Memory B cell (primary cell): Measurements from ENCODE around the gene PSMB11.

Experiments
- ATAC-seq: fragments of 150-1000 bp; cut with Tn5 transposase; 2 replicates; pipeline ENCODE4 v1.10.0; 2021; ENCODE audit warnings: low read depth, mild to moderate bottlenecking, moderate library complexity
- DNase-seq, 2 donors: peaks; one replicate each; pipeline ENCODE4 v3.0.0; 2022; ENCODE audit warnings: low spot score in 2 of 2
- H3K27ac Mint-ChIP-seq: one replicate; pipeline ENCODE4 v1.8.0; 2022; ENCODE audit warnings: mild to moderate bottlenecking, moderate library complexity, mixed read lengths
- H3K27me3 Mint-ChIP-seq: one replicate; pipeline ENCODE4 v1.8.0; 2022; ENCODE audit warnings: mixed read lengths
- H3K36me3 Mint-ChIP-seq: one replicate; pipeline ENCODE4 v1.8.0; 2022; ENCODE audit warnings: mild to moderate bottlenecking, mixed read lengths
- H3K4me1 Mint-ChIP-seq: one replicate; pipeline ENCODE4 v1.8.0; 2022; ENCODE audit warnings: mixed read lengths
- H3K4me3 Mint-ChIP-seq: one replicate; pipeline ENCODE4 v1.8.0; 2022; ENCODE audit warnings: mild to moderate bottlenecking, moderate library complexity, mixed read lengths
- H3K9me3 Mint-ChIP-seq: one replicate; pipeline ENCODE4 v1.8.0; 2022; ENCODE audit warnings: mixed read lengths

Gene PSMB11

GRCh38 chr14:23055621-23056144 is 13.7 kb downstream of the PSMB11 start:
- ATAC-seq (no peak), DNase-seq (no peak)
- no peaks in the 10 kb centered on the region for H3K9me3 Mint-ChIP-seq
- peaks cover 8% of the 10 kb centered on the region for H3K36me3 Mint-ChIP-seq
- no peak overlapping the region for H3K27ac Mint-ChIP-seq
- H3K4me1 Mint-ChIP-seq = peaks cover 17% of the 10 kb centered on the region
- H3K4me3 Mint-ChIP-seq = peak overlapping the region; percentile 93
- peaks cover 7% of the 10 kb centered on the region for H3K27me3 Mint-ChIP-seq

GRCh38 chr14:23056145-23056955 is 14.3 kb downstream of the PSMB11 start:
- peak overlapping the region; percentile 39 for H3K27ac Mint-ChIP-seq
- H3K36me3 Mint-ChIP-seq = peaks cover 12% of the 10 kb centered on the region
- peak overlapping the region; percentile 93 for H3K4me3 Mint-ChIP-seq
- H3K9me3 Mint-ChIP-seq = no peaks in the 10 kb centered on the region
- DNase-seq (peak; percentile 74 to 79), ATAC-seq (peak; percentile 73)
- H3K27me3 Mint-ChIP-seq = peaks cover 7% of the 10 kb centered on the region
- H3K4me1 Mint-ChIP-seq = peaks cover 17% of the 10 kb centered on the region

DNA sequence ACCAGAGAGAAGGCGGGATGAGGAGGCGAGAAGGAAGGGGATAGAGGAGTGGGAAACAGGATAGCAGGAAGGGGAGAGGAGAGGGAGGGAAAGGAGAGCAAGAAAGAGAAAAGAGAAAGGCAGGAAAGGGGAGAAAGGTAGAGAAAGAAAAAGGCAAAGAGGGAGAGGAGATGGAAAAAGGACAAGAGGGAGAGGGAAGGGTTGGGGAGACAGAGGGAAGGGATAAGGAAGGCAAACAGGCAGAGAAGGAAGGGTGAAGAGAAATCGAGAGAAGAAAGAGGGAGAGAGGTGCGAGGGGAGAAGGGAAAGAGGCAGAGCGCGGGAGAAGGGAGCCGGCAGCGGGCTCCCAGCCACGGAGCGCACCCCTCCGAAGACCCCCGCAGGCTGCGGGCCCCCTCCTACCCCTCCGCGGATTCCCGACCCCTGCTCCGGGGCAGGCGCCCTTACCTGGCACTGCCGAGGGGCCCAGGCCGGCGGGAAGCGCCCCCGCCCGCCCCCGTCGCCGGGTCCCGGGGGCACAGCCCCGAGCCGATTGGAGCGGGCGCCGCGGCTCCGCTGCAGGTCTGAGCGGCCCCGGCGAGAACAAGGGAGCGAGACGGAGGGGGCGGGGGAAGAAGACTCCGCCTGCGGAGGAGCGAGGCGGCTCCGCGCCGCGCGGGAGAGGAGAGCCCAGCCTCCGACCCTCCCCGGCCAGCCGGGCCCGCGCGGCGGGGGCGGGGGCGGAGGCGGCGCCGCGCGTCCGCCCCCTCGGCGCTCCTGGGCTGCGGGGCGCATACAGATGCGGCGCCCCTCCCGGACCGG is 15.1 kb downstream of the PSMB11 start, which contains the start of gene CDH24:
CDH24 (minus strand) TSS at position 565 of the 801 bp plus-strand sequence. CDS start 1,787 bp downstream, outside the sequence.
- H3K27me3 Mint-ChIP-seq = peaks cover 7% of the 10 kb centered on the region
- peak; percentile 67 for ATAC-seq
- peak; percentile 44 to 63 for DNase-seq
- H3K27ac Mint-ChIP-seq = peak within 1 kb of the TSS; percentile 39
- H3K4me1 Mint-ChIP-seq = peaks cover 17% of the 10 kb centered on the region
- peak within 1 kb of the TSS; percentile 93 for H3K4me3 Mint-ChIP-seq
- H3K36me3 Mint-ChIP-seq = peaks cover 14% of the 10 kb centered on the region
- no peaks in the 10 kb centered on the region for H3K9me3 Mint-ChIP-seq

- Mint-ChIP-seq H3K4me3 (peak overlapping the region; percentile 80), H3K9me3 (no peaks in the 10 kb centered on the region), H3K27ac (no peak overlapping the region), H3K4me1 (peaks cover 17% of the 10 kb centered on the region), H3K27me3 (peaks cover 7% of the 10 kb centered on the region), H3K36me3 (peaks cover 14% of the 10 kb centered on the region)
- DNase-seq = peak; percentile 86 to 90
- ATAC-seq = peak; percentile 74
These were observed 16.0 kb downstream of the PSMB11 start for GRCh38 chr14:23057757-23058653.

DNA sequence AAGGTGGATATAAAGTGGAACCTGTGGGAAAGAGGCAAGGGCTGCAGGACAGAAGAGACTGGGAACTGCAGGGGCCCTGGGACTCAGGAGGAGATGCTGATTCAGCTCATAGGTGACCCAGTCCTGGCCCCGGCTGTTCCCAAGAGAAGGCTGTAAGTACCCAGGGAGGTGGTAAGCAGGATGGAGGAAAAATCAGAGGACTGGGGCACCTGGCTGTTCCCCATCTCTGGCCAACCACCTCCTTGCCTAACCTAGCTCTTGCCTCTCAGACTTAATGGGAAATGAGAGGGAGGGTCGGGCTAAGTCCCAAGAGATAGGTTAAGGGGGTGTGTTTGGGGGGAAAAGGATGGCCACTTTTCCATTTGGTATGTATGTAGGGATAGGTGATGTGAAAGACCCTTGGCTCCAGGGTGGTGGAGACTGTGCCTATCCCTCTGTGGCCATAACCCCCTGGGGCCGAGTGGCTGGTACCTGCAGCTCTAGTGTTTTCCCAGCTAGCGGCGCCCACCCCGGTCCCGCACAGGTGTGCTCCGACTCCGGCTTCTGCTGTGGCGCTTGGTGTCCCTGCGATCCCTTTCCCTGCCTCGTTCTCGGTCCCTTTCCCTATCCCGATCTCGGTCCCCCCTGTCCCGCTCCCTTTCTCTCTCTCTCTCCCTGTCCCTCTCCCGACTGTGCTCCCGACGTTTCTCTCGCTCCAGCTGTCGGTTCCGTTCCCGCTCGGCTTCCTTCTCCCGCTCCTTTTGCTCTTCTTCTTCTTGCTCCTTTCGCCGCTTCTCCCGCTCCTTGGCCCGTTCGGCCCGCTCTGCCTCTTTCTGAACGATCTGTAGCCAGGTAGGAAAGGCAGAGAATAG is 16.9 kb downstream of the PSMB11 start:
- peaks cover 19% of the 10 kb centered on the region for H3K4me1 Mint-ChIP-seq
- ATAC-seq = no peak
- peaks cover 18% of the 10 kb centered on the region for H3K36me3 Mint-ChIP-seq
- H3K27me3 Mint-ChIP-seq = peaks cover 7% of the 10 kb centered on the region
- no peak overlapping the region for H3K4me3 Mint-ChIP-seq
- no peak overlapping the region for H3K27ac Mint-ChIP-seq
- DNase-seq = no peak
- no peaks in the 10 kb centered on the region for H3K9me3 Mint-ChIP-seq

- peaks cover 7% of the 10 kb centered on the region for H3K27me3 Mint-ChIP-seq
- H3K27ac Mint-ChIP-seq = no peak overlapping the region
- ATAC-seq = no peak
- H3K36me3 Mint-ChIP-seq = peaks cover 27% of the 10 kb centered on the region
- no peaks in the 10 kb centered on the region for H3K9me3 Mint-ChIP-seq
- H3K4me3 Mint-ChIP-seq = no peak overlapping the region
- peaks cover 19% of the 10 kb centered on the region for H3K4me1 Mint-ChIP-seq
- DNase-seq = no peak
These were observed 18.7 kb downstream of the PSMB11 start for GRCh38 chr14:23060536-23061260.

DNA sequence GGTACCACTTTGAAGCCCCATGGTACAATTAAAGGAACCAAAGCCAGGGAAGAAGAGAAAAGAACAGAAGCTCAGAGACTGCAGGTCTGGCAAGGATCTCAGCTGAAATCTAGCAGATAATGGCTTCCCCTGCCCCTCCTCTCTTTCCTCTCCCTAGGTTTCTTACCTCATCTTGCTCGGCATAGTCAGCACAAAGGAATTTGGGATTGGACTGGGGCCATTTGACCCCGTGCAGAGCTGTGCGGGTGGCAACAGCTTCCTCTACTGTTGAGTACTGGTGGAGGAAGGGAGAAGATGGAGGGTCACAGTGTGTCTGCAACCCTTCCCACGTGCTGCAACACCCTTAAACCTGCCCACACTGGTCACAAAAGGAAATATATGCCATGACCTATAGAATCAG is 20.0 kb downstream of the PSMB11 start:
- Mint-ChIP-seq H3K36me3 (peaks cover 30% of the 10 kb centered on the region), H3K27me3 (peaks cover under 1% of the 10 kb centered on the region), H3K4me3 (no peak overlapping the region), H3K9me3 (no peaks in the 10 kb centered on the region), H3K4me1 (peaks cover 12% of the 10 kb centered on the region), H3K27ac (no peak overlapping the region)
- ATAC-seq (no peak), DNase-seq (no peak)

- DNase-seq (no peak), ATAC-seq (no peak)
- Mint-ChIP-seq H3K36me3 (peaks cover 29% of the 10 kb centered on the region), H3K4me3 (no peak overlapping the region), H3K27me3 (no peaks in the 10 kb centered on the region), H3K9me3 (no peaks in the 10 kb centered on the region), H3K4me1 (peaks cover 9% of the 10 kb centered on the region), H3K27ac (no peak overlapping the region)
These were observed 21.6 kb downstream of the PSMB11 start for GRCh38 chr14:23063601-23064000.

GRCh38 chr14:23066368-23066767 is 24.4 kb downstream of the PSMB11 start:
- Mint-ChIP-seq H3K4me3 (no peak overlapping the region), H3K27ac (no peak overlapping the region), H3K9me3 (no peaks in the 10 kb centered on the region), H3K27me3 (no peaks in the 10 kb centered on the region), H3K36me3 (peaks cover 22% of the 10 kb centered on the region), H3K4me1 (peaks cover 23% of the 10 kb centered on the region)
- ATAC-seq (no peak), DNase-seq (no peak)

GRCh38 chr14:23066855-23067744 is 25.1 kb downstream of the PSMB11 start:
- no peak overlapping the region for H3K27ac Mint-ChIP-seq
- peaks cover 30% of the 10 kb centered on the region for H3K4me1 Mint-ChIP-seq
- ATAC-seq (no peak), DNase-seq (no peak)
- H3K4me3 Mint-ChIP-seq = no peak overlapping the region
- peaks cover 22% of the 10 kb centered on the region for H3K36me3 Mint-ChIP-seq
- no peaks in the 10 kb centered on the region for H3K9me3 Mint-ChIP-seq
- H3K27me3 Mint-ChIP-seq = no peaks in the 10 kb centered on the region

GRCh38 chr14:23067847-23068788 is 26.1 kb downstream of the PSMB11 start:
- Mint-ChIP-seq H3K4me1 (peaks cover 30% of the 10 kb centered on the region), H3K9me3 (no peaks in the 10 kb centered on the region), H3K27me3 (no peaks in the 10 kb centered on the region), H3K4me3 (no peak overlapping the region), H3K27ac (peak overlapping the region; percentile 26), H3K36me3 (peaks cover 22% of the 10 kb centered on the region)
- ATAC-seq = no peak
- DNase-seq = no peak
